ENCODE data around the gene LRCH1.
"Not testable (repeated sequence)": the region's sequence is repeated elsewhere in the genome, so short reads cannot be mapped to it uniquely, and the experiment has no call there.

LRCH1 gene

GRCh38 chr13:46552889-46553520 is at the start of gene LRCH1:
Gene LRCH1 (plus strand): TSS chr13:46553170. CDS start chr13:46553397, 227 bp downstream.
- Mint-ChIP-seq H3K36me3 (peaks cover 6% of the 10 kb centered on the region), H3K4me1 (peaks cover 49% of the 10 kb centered on the region), H3K27ac (peak within 1 kb of the TSS; percentile 91), H3K9me3 (no peaks in the 10 kb centered on the region), H3K4me3 (peak within 1 kb of the TSS; percentile 90)
- ATAC-seq (peak; percentile 88), DNase-seq (ENCODE audit: low spot score in 2 of 2) (peak; percentile 62 to 82)

GRCh38 chr13:46504036-46504435 is 48.9 kb upstream of the LRCH1 start:
- no peak overlapping the region for H3K27ac Mint-ChIP-seq
- DNase-seq (ENCODE audit: low spot score in 2 of 2) = no peak
- no peaks in the 10 kb centered on the region for H3K4me1 Mint-ChIP-seq
- H3K4me3 Mint-ChIP-seq = no peak overlapping the region
- H3K36me3 Mint-ChIP-seq = no peaks in the 10 kb centered on the region
- no peak for ATAC-seq
- no peaks in the 10 kb centered on the region for H3K9me3 Mint-ChIP-seq

DNA sequence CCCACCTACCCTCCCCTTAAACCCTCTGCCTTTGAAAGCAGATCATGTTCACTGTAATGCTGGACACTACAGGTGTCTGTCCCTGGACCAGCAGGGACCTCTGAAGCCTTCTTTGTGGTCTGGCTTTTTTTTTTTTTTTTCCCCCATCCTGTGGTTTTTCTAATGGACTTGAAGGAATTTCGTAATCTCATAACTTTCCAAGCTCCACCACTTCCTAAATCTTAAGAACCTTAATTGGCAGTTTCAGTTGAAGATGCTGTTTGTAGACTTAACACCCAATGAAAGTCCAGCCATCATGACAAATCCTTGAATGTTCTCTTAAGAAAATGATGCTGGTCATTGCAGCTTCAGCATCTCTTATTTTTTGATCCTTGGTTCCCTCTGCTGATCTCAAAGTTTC is 45.0 kb upstream of the LRCH1 start:
- Mint-ChIP-seq H3K9me3 (no peaks in the 10 kb centered on the region), H3K4me1 (no peaks in the 10 kb centered on the region), H3K36me3 (no peaks in the 10 kb centered on the region), H3K27ac (no peak overlapping the region), H3K4me3 (no peak overlapping the region)
- DNase-seq (ENCODE audit: low spot score in 2 of 2) (no peak), ATAC-seq (no peak)

- no peaks in the 10 kb centered on the region for H3K9me3 Mint-ChIP-seq
- no peaks in the 10 kb centered on the region for H3K36me3 Mint-ChIP-seq
- DNase-seq (ENCODE audit: low spot score in 2 of 2) (no peak), ATAC-seq (no peak)
- no peak overlapping the region for H3K4me3 Mint-ChIP-seq
- no peak overlapping the region for H3K27ac Mint-ChIP-seq
- H3K4me1 Mint-ChIP-seq = no peaks in the 10 kb centered on the region
These were observed 43.0 kb upstream of the LRCH1 start for GRCh38 chr13:46509981-46510380.

DNA sequence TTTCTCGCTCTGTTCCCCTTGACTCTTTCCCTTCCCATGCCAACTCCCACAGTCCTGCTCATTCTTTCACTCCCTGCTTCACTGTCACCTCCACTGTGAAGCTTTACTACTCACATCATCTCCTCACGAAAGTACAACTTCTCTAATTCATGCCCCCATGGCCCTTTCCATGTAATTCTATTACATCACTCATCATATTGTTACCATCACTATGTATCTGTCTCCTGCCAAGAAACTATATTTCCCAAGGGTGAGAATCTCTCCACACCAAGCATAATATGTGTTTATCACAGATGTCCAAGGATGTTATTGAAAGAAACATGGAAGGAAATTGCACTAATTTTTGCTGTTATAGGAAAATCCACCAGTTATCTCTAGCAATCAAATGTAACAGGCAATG is 37.2 kb upstream of the LRCH1 start:
- ATAC-seq = no peak
- Mint-ChIP-seq H3K4me1 (no peaks in the 10 kb centered on the region), H3K4me3 (no peak overlapping the region)

DNA sequence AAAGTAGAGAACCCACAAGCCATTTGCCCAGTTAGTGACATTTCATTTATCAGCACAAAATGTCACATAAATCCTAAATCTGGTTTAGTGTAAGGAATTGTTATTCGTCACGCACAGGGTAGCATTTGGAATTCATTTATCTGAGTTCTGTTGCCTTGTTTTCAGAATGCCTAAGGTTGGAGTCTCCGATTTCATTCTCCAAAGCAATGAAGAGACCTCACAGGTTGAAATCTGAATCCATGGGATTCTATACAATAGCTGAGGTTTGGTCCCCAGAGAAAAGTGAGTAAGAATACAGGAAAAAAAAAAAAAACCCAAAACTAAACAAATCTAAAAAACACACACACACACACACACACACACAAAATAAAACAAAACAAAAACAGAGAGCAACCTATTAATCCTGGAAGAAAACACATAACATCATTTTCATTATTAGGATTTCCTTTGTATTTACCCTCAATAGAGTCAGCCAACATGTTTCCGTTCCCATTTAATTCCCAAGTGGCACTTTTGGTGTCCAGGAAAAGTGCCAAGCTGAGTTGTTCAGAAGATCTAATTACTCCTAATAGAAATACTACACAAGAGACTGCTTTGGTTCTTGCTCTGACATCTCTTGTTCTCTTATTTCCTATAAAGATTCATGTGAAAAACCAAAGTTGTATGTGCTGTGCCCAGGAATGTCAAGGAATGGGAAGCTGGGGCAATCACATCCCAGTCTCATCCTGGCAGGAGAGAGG is 36.2 kb upstream of the LRCH1 start:
- Mint-ChIP-seq H3K4me3 (no peak overlapping the region), H3K27ac (no peak overlapping the region), H3K4me1 (no peaks in the 10 kb centered on the region), H3K36me3 (no peaks in the 10 kb centered on the region), H3K9me3 (no peaks in the 10 kb centered on the region)
- DNase-seq (ENCODE audit: low spot score in 2 of 2) = no peak
- no peak for ATAC-seq

More for the DNA sequence above, 37.2 kb upstream of the LRCH1 start:
- no peak for DNase-seq (ENCODE audit: low spot score in 2 of 2)
- Mint-ChIP-seq H3K36me3 (no peaks in the 10 kb centered on the region), H3K27ac (no peak overlapping the region), H3K9me3 (no peaks in the 10 kb centered on the region)

DNA sequence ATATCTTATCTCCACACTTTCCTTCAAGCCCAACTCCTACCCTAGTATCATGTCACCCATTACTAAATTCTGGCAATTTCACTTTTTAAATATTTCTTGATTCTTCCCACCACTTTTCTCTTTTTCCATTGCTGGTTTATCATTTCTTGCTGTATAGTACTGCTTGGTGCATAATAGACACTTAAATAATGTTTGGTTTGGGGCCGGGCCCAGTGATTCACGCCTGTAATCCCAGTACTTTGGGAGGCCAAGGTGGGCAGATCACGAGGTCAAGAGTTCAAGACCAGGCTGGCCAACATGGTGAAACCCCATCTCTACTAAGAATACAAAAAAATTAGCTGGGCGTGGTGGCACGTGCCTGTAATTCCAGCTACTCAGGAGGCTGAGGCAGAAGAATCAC is 35.2 kb upstream of the LRCH1 start:
- not testable (repeated sequence) for H3K36me3 Mint-ChIP-seq; H3K9me3 Mint-ChIP-seq; H3K4me3 Mint-ChIP-seq; H3K4me1 Mint-ChIP-seq; DNase-seq (ENCODE audit: low spot score in 2 of 2); ATAC-seq; H3K27ac Mint-ChIP-seq

- H3K36me3 Mint-ChIP-seq = no peaks in the 10 kb centered on the region
- H3K27ac Mint-ChIP-seq = no peak overlapping the region
- no peaks in the 10 kb centered on the region for H3K9me3 Mint-ChIP-seq
- no peak overlapping the region for H3K4me3 Mint-ChIP-seq
- ATAC-seq (no peak), DNase-seq (ENCODE audit: low spot score in 2 of 2) (no peak)
- H3K4me1 Mint-ChIP-seq = no peaks in the 10 kb centered on the region
These were observed 33.8 kb upstream of the LRCH1 start for GRCh38 chr13:46519182-46519581.

- H3K9me3 Mint-ChIP-seq = no peaks in the 10 kb centered on the region
- no peak for ATAC-seq
- no peaks in the 10 kb centered on the region for H3K4me1 Mint-ChIP-seq
- DNase-seq (ENCODE audit: low spot score in 2 of 2) = no peak
- no peak overlapping the region for H3K4me3 Mint-ChIP-seq
- H3K27ac Mint-ChIP-seq = no peak overlapping the region
- no peaks in the 10 kb centered on the region for H3K36me3 Mint-ChIP-seq
These were observed 32.8 kb upstream of the LRCH1 start for GRCh38 chr13:46520166-46520565.

DNA sequence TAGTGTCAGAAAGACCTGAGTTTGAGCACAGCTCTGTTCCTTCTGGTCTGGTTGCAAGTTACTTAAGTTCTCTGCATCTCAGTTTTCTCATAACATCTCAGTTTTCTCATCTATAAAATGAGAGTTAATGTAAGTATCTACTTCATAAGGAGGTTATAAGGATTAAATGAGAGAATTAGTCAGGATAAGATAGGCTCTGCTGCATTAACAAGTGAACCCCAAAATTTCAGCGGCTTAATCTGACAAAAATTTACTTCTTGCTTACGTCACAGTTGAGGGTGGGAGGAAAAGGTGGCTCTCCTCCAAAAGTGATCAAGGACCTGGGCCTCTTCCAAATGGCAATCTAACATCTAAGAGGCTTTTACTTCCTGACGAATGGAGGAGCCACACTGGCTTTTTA is 31.5 kb upstream of the LRCH1 start:
- Mint-ChIP-seq H3K4me3 (no peak overlapping the region), H3K27ac (no peak overlapping the region), H3K9me3 (no peaks in the 10 kb centered on the region), H3K36me3 (no peaks in the 10 kb centered on the region), H3K4me1 (no peaks in the 10 kb centered on the region)
- ATAC-seq (no peak), DNase-seq (ENCODE audit: low spot score in 2 of 2) (no peak)

DNA sequence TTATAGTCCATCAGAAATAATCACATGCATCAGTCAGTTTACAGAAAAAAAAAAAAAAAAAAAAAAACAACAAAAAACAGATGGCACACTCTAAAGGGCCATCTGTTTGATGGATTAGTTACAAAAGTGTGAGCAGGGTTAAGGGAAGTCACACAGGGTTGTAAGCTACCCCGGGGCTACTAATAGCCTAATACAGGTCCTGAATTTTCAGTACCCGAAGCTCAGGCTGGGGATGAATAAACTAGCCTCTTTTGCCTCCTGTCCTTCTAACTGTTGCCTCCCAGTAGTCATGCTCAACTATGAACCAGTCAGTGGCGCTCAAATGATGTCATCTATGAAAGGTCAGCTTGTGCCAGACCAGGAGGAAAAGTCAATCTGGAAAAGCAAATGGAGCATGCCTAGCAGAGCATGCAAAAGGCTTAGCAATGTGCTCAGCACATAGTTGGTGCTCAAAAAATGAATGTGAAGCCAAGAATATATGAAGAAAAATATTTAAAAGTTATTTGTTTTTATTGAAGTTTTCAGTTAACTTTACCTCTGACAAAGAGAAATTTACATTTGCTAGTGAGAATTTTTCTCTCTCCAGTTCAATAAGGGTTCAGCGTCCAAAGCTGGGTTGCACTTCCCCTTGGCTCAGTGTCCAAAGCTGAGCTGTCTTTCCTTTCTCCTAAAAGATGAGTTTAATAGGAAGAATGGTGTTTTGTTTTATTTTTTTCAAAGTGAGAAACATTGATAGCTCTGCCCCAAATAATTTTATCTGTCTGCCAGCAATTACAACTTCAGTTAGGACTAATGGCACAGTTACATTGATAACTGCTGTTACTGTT is 30.8 kb upstream of the LRCH1 start:
- ATAC-seq = no peak
- Mint-ChIP-seq H3K4me1 (no peaks in the 10 kb centered on the region), H3K36me3 (no peaks in the 10 kb centered on the region), H3K4me3 (no peak overlapping the region), H3K27ac (no peak overlapping the region), H3K9me3 (no peaks in the 10 kb centered on the region)
- DNase-seq (ENCODE audit: low spot score in 2 of 2) = no peak

DNA sequence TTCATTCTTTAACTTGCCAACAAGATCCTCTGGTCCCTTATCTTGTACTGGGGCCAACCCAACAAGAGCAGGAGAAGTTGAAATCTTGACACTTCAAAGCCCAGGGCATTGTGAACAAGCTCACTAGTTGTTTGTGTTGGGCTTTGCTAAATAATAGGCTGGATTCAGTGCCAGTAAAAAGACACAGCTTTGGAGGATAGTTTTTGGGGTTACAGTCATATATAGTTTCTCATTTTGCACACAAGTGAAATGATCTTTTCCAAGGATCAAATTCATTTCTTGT is 30.3 kb upstream of the LRCH1 start:
- Mint-ChIP-seq H3K27ac (no peak overlapping the region), H3K4me1 (no peaks in the 10 kb centered on the region), H3K36me3 (no peaks in the 10 kb centered on the region), H3K4me3 (no peak overlapping the region), H3K9me3 (no peaks in the 10 kb centered on the region)
- ATAC-seq (no peak), DNase-seq (ENCODE audit: low spot score in 2 of 2) (no peak)

DNA sequence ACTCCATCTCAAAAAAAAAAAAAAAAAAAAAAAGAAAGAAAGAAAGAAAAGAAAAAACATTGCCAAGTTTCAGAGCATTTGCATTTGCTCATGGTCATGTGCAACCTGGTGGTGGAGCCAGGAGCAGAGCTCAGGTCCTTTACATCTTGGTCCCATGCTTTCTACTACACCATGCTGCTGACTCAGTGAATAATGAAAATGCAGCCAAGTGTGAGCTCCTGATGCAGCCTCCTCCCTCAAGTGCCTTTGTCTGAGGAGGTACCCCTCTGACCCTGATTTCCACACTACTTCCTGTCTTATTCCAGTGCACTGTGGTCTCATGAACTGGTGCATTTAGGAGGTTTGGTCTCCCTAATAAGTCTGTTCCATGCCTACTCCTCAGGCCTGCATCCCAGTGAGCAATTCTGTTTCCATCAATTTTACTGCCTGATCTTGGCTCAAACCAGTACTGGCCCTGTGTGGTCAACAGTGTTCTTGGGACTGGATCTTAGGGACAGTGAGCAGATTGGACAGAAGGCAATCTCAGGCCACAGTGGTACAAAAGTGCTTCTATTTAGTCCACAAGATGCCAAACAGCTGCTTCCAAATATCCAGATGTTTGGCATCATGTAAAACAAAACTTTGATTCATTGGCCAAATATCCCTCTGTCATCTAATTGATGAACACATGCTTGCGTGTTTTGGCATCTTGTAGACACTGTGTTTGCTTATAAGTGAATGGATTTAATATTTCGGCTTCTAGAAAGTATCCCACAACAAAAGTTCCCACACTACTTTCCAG is 28.8 kb upstream of the LRCH1 start:
- H3K27ac Mint-ChIP-seq = no peak overlapping the region
- ATAC-seq (no peak), DNase-seq (ENCODE audit: low spot score in 2 of 2) (no peak)
- H3K36me3 Mint-ChIP-seq = no peaks in the 10 kb centered on the region
- H3K4me3 Mint-ChIP-seq = no peak overlapping the region
- no peaks in the 10 kb centered on the region for H3K9me3 Mint-ChIP-seq
- no peaks in the 10 kb centered on the region for H3K4me1 Mint-ChIP-seq

GRCh38 chr13:46526100-46526735 is 26.8 kb upstream of the LRCH1 start:
- ATAC-seq (no peak), DNase-seq (ENCODE audit: low spot score in 2 of 2) (no peak)
- peaks cover 19% of the 10 kb centered on the region for H3K4me1 Mint-ChIP-seq
- no peak overlapping the region for H3K27ac Mint-ChIP-seq
- H3K9me3 Mint-ChIP-seq = no peaks in the 10 kb centered on the region
- no peak overlapping the region for H3K4me3 Mint-ChIP-seq
- H3K36me3 Mint-ChIP-seq = no peaks in the 10 kb centered on the region

- peaks cover 24% of the 10 kb centered on the region for H3K4me1 Mint-ChIP-seq
- H3K4me3 Mint-ChIP-seq = no peak overlapping the region
- no peak for ATAC-seq
These were observed 26.2 kb upstream of the LRCH1 start for GRCh38 chr13:46526740-46527139.

More at GRCh38 chr13:46526740-46527139, 26.2 kb upstream of the LRCH1 start:
- Mint-ChIP-seq H3K9me3 (no peaks in the 10 kb centered on the region), H3K36me3 (no peaks in the 10 kb centered on the region), H3K27ac (no peak overlapping the region)
- DNase-seq (ENCODE audit: low spot score in 2 of 2) = no peak
